K562 (cell line): ENCODE data around the gene CAMKV. TPM values are rescaled to one million over a fixed set of nuclear protein-coding genes. Genes with fewer than 3 reads are reported as not detected.

Experiments used
- CHD2 ChIP-seq: IDR thresholded peaks from 2 replicates; pipeline ENCODE4 v1.6.1; 2011; ENCODE audit warnings: low read depth, low read length
- GTF2F1 ChIP-seq: IDR thresholded peaks from 2 replicates; pipeline ENCODE4 v1.6.1; 2011; ENCODE audit warnings: low read depth, low read length, improper control_type of control experiment
- NFIX ChIP-seq: fragments of 250-450 bp; sonication (Bioruptor Pico); IDR thresholded peaks from 2 replicates; pipeline ENCODE4 v1.4.0; 2020; ENCODE audit warnings: low read depth, mild to moderate bottlenecking, moderate library complexity
- TOE1 ChIP-seq, 2 experiments: fragments of 450-650 bp in 1 of 2; sonication (generic) in 1 of 2; formaldehyde crosslinking in 1 of 2; IDR thresholded peaks; 2 replicates each; pipeline versions ENCODE4 v1.7.1 to v1.8.0; 2016 to 2022; ENCODE audit warnings: borderline replicate concordance in 2 of 2, mild to moderate bottlenecking in 2 of 2, antibody characterized with exemption in 1 of 2, inconsistent platforms in 1 of 2, low read depth in 1 of 2, missing genetic modification reagents in 1 of 2, moderate library complexity in 1 of 2
- TSC22D4 ChIP-seq: fragments of 450-650 bp; IDR thresholded peaks from 2 replicates; pipeline ENCODE4 v1.6.1; 2016; ENCODE audit warnings: missing genetic modification characterization, missing biosample characterization, control low read depth
- ZNF707 ChIP-seq: fragments of 250-450 bp; sonication (Bioruptor Pico); conservative IDR thresholded peaks from 2 replicates; pipeline ENCODE4 v1.8.0; 2022; ENCODE audit warnings: inconsistent platforms, mild to moderate bottlenecking, moderate library complexity
- polyA plus RNA-seq, 8 experiments: library from polyadenylated mRNA; depleted of rRNA in 4 of 8; stranded (reverse) in 5 of 8; unstranded in 3 of 8; fragments of >200 nt; fragmentation: Nextera tagmentation in 2 of 8; fragmentation: Illumina TruSeq in 1 of 8; extraction: Ambion mirVana in 2 of 8; extraction: Trizol in 1 of 8; gene quantifications; 2 replicates each; pipeline versions ENCODE4 v1.2.1 to v1.2.3, GENCODE V29; 2011 to 2014; ENCODE audit warnings: inconsistent platforms in 1 of 8, missing spikeins in 1 of 8
- total RNA-seq, 7 experiments: library from RNA; depleted of rRNA in 6 of 7; stranded (reverse); fragments of >200 nt in 6 of 7; fragmentation: Illumina TruSeq in 2 of 7; extraction: Trizol in 2 of 7; gene quantifications; 2 replicates each; pipeline versions ENCODE4 v1.2.1 to v1.2.3, GENCODE V29; 2011 to 2021; ENCODE audit warnings: low replicate concordance in 1 of 7
- TF ChIP-seq, protein P1 (sequence below), 2 experiments: fragments of 450-650 bp; formaldehyde crosslinking in 1 of 2; IDR thresholded peaks; 2 replicates each; pipeline versions ENCODE4 v1.4.0 to v1.6.1; 2014 to 2020; ENCODE audit warnings: mild to moderate bottlenecking in 2 of 2, borderline replicate concordance in 1 of 2, low read depth in 1 of 2
- TF ChIP-seq, protein P2 (sequence below): fragments of 450-650 bp; formaldehyde crosslinking; IDR thresholded peaks from 2 replicates; pipeline ENCODE4 v1.4.0; 2020; ENCODE audit warnings: mild to moderate bottlenecking
- TF ChIP-seq, protein P3 (sequence below): IDR thresholded peaks from 2 replicates; pipeline ENCODE4 v1.6.1; 2011; ENCODE audit not compliant: insufficient read length; ENCODE audit errors: extremely low read depth
- TF ChIP-seq, protein P4 (sequence below): sonication (generic); formaldehyde crosslinking; IDR thresholded peaks from 2 replicates; pipeline ENCODE4 v1.8.0; 2022; ENCODE audit warnings: mild to moderate bottlenecking, missing genetic modification reagents
- TF ChIP-seq, protein P5 (sequence below), 2 experiments: fragments of 450-650 bp; IDR thresholded peaks; 2 replicates each; pipeline ENCODE4 v1.6.1; 2016
- TF ChIP-seq, protein P6 (sequence below): fragments of 450-650 bp; conservative IDR thresholded peaks from 2 replicates; pipeline ENCODE4 v1.6.1; 2016; ENCODE audit warnings: missing genetic modification characterization, low read depth, mild to moderate bottlenecking, control low read depth, missing compliant biosample characterization

CAMKV gene
- total and polyA plus RNA-seq, 9 of the 15 experiments (the other 6 are each of a cell fraction or from before 2014, with no cell fraction given) = 0.08 to 2.7 (median 0.79) TPM

DNA sequence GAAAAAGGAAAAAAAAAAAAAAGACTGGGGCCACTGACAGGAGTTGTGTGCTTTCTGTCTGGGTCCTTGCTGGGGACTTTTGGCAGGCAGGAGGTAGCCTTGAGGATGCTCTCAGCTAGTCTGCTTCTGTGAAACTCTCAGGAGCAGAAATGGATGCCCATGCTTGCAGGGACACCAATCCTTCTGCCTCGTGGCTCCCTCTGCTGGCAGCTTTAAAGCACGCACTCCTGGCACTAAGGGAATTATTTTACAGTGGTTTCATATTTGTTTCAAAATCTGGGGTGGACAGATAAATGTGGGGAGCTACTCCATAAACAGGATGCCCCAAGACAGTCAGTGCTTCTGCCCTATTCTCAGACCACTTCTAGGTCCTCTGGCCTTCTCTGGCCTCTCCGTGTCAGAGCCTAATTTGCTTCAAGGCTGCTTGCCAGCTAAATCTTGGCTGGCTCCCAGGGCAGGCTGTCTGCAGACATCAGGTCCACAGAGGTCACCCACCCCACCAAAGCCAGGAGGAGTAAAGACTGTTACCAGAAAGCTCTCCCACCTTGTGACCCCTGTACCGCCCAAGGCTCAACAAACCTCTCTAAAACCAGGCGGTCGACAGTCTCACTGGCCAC is 30.4 kb downstream of the CAMKV start (continued):
- TF ChIP-seq, protein P1, sequence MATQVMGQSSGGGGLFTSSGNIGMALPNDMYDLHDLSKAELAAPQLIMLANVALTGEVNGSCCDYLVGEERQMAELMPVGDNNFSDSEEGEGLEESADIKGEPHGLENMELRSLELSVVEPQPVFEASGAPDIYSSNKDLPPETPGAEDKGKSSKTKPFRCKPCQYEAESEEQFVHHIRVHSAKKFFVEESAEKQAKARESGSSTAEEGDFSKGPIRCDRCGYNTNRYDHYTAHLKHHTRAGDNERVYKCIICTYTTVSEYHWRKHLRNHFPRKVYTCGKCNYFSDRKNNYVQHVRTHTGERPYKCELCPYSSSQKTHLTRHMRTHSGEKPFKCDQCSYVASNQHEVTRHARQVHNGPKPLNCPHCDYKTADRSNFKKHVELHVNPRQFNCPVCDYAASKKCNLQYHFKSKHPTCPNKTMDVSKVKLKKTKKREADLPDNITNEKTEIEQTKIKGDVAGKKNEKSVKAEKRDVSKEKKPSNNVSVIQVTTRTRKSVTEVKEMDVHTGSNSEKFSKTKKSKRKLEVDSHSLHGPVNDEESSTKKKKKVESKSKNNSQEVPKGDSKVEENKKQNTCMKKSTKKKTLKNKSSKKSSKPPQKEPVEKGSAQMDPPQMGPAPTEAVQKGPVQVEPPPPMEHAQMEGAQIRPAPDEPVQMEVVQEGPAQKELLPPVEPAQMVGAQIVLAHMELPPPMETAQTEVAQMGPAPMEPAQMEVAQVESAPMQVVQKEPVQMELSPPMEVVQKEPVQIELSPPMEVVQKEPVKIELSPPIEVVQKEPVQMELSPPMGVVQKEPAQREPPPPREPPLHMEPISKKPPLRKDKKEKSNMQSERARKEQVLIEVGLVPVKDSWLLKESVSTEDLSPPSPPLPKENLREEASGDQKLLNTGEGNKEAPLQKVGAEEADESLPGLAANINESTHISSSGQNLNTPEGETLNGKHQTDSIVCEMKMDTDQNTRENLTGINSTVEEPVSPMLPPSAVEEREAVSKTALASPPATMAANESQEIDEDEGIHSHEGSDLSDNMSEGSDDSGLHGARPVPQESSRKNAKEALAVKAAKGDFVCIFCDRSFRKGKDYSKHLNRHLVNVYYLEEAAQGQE (IDR thresholded peaks at IDR 0.05; ENCODE audit: borderline replicate concordance) = peak; percentile 87
- TF ChIP-seq, protein P1 (CRISPR knock-in tag; IDR thresholded peaks at IDR 0.05; ENCODE audit: low read depth) = no peak
- TF ChIP-seq, protein P2, sequence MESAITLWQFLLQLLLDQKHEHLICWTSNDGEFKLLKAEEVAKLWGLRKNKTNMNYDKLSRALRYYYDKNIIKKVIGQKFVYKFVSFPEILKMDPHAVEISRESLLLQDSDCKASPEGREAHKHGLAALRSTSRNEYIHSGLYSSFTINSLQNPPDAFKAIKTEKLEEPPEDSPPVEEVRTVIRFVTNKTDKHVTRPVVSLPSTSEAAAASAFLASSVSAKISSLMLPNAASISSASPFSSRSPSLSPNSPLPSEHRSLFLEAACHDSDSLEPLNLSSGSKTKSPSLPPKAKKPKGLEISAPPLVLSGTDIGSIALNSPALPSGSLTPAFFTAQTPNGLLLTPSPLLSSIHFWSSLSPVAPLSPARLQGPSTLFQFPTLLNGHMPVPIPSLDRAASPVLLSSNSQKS (CRISPR knock-in tag) = no peak
- TF ChIP-seq TOE1 (IDR thresholded peaks at IDR 0.05; ENCODE audit: borderline replicate concordance) (no peak), TOE1 (CRISPR knock-in tag; IDR thresholded peaks at IDR 0.05; ENCODE audit: borderline replicate concordance, low read depth) (no peak), CHD2 (no peak), GTF2F1 (no peak), NFIX (CRISPR knock-in tag) (no peak), ZNF707 (CRISPR knock-in tag) (no peak), TSC22D4 (tag) (no peak)
- TF ChIP-seq, protein P3, sequence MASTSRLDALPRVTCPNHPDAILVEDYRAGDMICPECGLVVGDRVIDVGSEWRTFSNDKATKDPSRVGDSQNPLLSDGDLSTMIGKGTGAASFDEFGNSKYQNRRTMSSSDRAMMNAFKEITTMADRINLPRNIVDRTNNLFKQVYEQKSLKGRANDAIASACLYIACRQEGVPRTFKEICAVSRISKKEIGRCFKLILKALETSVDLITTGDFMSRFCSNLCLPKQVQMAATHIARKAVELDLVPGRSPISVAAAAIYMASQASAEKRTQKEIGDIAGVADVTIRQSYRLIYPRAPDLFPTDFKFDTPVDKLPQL = no peak
- TF ChIP-seq, protein P4, sequence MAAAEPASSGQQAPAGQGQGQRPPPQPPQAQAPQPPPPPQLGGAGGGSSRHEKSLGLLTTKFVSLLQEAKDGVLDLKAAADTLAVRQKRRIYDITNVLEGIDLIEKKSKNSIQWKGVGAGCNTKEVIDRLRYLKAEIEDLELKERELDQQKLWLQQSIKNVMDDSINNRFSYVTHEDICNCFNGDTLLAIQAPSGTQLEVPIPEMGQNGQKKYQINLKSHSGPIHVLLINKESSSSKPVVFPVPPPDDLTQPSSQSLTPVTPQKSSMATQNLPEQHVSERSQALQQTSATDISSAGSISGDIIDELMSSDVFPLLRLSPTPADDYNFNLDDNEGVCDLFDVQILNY (CRISPR knock-in tag) = no peak
- TF ChIP-seq, protein P5, sequence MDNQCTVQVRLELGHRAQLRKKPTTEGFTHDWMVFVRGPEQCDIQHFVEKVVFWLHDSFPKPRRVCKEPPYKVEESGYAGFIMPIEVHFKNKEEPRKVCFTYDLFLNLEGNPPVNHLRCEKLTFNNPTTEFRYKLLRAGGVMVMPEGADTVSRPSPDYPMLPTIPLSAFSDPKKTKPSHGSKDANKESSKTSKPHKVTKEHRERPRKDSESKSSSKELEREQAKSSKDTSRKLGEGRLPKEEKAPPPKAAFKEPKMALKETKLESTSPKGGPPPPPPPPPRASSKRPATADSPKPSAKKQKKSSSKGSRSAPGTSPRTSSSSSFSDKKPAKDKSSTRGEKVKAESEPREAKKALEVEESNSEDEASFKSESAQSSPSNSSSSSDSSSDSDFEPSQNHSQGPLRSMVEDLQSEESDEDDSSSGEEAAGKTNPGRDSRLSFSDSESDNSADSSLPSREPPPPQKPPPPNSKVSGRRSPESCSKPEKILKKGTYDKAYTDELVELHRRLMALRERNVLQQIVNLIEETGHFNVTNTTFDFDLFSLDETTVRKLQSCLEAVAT (IDR thresholded peaks at IDR 0.05) = no peak
- TF ChIP-seq, protein P6, sequence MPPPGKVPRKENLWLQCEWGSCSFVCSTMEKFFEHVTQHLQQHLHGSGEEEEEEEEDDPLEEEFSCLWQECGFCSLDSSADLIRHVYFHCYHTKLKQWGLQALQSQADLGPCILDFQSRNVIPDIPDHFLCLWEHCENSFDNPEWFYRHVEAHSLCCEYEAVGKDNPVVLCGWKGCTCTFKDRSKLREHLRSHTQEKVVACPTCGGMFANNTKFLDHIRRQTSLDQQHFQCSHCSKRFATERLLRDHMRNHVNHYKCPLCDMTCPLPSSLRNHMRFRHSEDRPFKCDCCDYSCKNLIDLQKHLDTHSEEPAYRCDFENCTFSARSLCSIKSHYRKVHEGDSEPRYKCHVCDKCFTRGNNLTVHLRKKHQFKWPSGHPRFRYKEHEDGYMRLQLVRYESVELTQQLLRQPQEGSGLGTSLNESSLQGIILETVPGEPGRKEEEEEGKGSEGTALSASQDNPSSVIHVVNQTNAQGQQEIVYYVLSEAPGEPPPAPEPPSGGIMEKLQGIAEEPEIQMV (tag) = no peak
